A673 (cell line): ENCODE measurements around the gene LFNG.

ENCODE experiments used
- CTCF ChIP-seq: fragments of 300-800, 200-600 bp; sonication (generic); conservative IDR thresholded peaks from 2 replicates; pipeline ENCODE4 v1.5.1; 2017; ENCODE audit warnings: low read depth, mild to moderate bottlenecking, antibody characterized with exemption, low read length, moderate library complexity, mixed read lengths
- EZH2 ChIP-seq: fragments of 200-600 bp; sonication (generic); IDR thresholded peaks from 2 replicates; pipeline ENCODE4 v1.6.1; 2017; ENCODE audit warnings: borderline replicate concordance, low read depth, mild to moderate bottlenecking, mixed read lengths, antibody characterized with exemption, low read length; ENCODE audit not compliant: poor library complexity, severe bottlenecking

GRCh38 chr7:2480070-2480408 lies 39.5 kb upstream of the LFNG start:
- TF ChIP-seq CTCF (no peak), EZH2 (no peak)
